HG03103 (cell line): ENCODE data around the gene DDX50.
A peak's percentile ranks its signal among the peaks of the same experiment; 100 is the strongest.
"Not testable (repeated sequence)": the region's sequence is repeated elsewhere in the genome, so short reads cannot be mapped to it uniquely, and the experiment has no call there.

Experiments used
- ATAC-seq: cut with Tn5 transposase; IDR thresholded peaks from one replicate; pipeline ENCODE4 v1.9.1; 2021; ENCODE audit warnings: low read depth; ENCODE audit not compliant: unreplicated experiment

DDX50 gene

GRCh38 chr10:68975936-68976473 is 74.9 kb downstream of the DDX50 start:
- ATAC-seq: not testable (repeated sequence)

GRCh38 chr10:68979738-68980137 is 78.6 kb downstream of the DDX50 start:
- ATAC-seq: not testable (repeated sequence)

DNA sequence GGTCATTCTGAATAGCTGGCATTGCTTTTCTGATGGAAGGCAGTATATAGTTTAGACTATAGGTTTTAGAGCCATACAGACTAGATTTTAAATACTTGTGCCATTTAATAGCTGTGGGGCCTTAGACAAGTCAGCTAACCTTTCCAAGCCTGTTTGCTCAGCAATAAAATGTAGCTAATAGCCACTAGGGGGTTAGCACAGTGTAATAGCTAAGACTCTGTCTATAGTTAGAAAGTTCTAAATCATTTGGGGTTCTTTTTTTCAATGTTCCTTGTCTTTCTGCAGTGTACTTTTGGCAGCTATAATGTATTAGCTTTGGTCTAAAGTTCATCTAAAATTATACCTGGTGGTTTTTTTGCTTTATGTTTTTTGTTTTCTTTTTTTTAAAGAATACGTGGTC is 80.0 kb downstream of the DDX50 start:
- ATAC-seq: no peak

- no peak for ATAC-seq
Measured at GRCh38 chr10:68982389-68982788, 81.3 kb downstream of the DDX50 start.

DNA sequence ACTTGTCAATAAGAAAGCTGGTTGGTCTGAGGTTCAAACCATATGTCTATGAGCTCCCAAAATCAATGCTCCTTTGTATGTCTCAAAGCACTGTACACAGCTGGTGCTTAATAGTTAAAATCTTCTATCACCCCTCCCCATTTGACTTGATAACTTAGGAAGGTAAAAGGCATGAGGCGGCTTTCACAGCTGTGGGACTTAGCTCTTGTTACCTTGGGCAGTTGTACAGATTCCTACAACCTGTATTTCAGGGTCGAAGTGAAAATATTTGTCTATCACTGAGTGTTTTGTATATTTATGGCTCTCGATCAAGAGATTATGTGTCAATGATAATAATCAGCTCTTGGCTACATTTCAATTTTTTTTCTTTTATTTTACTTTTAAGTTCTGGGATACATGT is 86.5 kb downstream of the DDX50 start:
- no peak for ATAC-seq

- peak; percentile 54 for ATAC-seq
Measured at GRCh38 chr10:68988530-68989316, 87.6 kb downstream of the DDX50 start, which contains the start of gene KIFBP. TSS of gene KIFBP (plus strand) at chr10:68988803. CDS start at chr10:68988833, 30 bp downstream.

DNA sequence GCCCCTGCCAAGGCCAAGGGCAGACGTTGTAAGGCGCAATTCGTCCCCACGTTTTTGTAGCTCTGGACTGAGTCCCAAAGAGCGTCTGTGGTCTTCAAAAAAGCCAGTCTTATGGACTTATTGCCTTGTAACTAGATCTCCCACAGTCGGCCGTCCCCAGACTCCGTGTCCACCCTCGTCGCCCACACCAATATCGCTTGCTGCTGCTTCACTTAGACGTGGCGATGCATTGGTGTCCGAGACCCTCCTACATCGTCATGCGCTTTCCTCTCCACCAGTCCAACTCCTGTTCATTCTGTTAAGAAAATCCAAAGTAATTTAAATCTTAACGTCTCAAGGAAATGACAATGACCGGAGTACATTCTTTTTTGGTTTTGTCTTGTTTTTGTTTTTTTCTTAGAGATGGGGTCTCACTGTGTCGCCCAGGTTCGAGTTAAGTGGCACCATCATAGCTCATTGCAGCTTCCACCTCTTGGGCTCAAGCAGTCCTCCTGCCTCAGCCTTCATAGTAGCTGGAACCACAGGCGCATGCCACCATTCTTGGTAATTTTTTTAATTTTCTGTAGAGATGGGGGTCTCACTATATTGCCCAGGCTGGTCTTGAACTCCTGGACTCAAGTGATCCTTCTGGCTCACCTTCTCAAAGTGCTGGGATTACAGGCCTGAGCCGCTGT is 88.3 kb downstream of the DDX50 start:
- no peak for ATAC-seq

DNA sequence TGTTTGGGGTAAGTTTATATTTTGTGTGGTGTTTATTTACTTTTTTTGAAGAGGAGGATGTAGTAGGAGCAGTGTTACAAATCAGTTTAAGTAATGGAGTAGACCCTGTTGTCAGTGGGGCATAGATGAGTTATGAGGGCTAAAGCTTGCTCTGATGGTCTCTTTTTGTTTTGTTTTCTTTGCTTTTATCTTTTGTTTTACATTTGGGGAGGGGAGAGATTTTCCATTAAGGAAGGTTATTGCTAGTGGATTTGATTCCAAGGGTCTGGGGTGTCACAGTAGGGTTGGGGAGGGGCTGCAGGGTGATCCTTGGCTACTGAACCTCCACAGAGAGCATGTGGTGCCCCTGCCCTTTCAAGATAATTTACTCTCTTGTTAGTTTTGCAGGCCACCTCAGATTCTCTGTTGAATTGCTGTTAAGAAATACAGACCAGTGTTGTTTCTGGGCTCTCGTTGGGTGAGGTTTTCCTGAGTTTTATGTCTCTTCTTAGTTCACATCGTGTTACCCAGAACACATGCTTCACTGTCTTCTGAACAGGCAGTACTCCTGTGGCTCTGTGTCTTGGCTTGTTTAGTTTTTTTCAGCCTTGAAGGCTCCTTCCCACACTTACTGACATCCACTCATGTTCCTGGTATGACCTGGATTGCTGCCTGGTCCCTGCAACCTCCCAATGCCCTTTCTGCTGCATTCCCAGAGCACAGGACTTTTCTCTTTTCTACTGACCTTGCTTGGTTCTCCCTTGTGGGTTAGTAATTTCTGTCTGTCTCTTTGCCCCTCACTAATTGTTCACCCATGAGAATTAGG is 91.7 kb downstream of the DDX50 start:
- no peak for ATAC-seq
